ENCODE data around the gene NEDD4. TPM values are rescaled to one million over a fixed set of nuclear protein-coding genes. Genes with fewer than 3 reads are reported as not detected.

Gene NEDD4
- total RNA-seq, 1 donor from 2014 or later = 12.6 TPM

- Mint-ChIP-seq H3K4me3 (no peak overlapping the region), H3K27me3 (ENCODE audit: insufficient read depth) (no peaks in the 10 kb centered on the region), H3K4me1 (ENCODE audit: low read depth) (peaks cover 5% of the 10 kb centered on the region), H3K9me3 (no peaks in the 10 kb centered on the region), H3K27ac (no peak overlapping the region), H3K36me3 (ENCODE audit: low read depth) (no peaks in the 10 kb centered on the region)
- intact Hi-C loops (cut with micrococcal nuclease) = no loop called here
- no peak for DNase-seq (ENCODE audit: low spot score)
These were observed 71.7 kb downstream of the NEDD4 start for GRCh38 chr15:55921744-55922143.

GRCh38 chr15:55917881-55918296, 75.5 kb downstream of the NEDD4 start:
- H3K9me3 Mint-ChIP-seq = no peaks in the 10 kb centered on the region
- H3K4me1 Mint-ChIP-seq (ENCODE audit: low read depth) = peaks cover 6% of the 10 kb centered on the region
- H3K27ac Mint-ChIP-seq = no peak overlapping the region
- H3K27me3 Mint-ChIP-seq (ENCODE audit: insufficient read depth) = no peaks in the 10 kb centered on the region
- DNase-seq (ENCODE audit: low spot score) = no peak
- H3K4me3 Mint-ChIP-seq = no peak overlapping the region
- H3K36me3 Mint-ChIP-seq (ENCODE audit: low read depth) = no peaks in the 10 kb centered on the region
- intact Hi-C loops (cut with micrococcal nuclease) = loop anchor here (5.0 to 10.0 kb wide), 3 partner anchors 131 to 327 kb away; partner anchors contain the start of gene RFX7

GRCh38 chr15:55916666-55917409, 76.6 kb downstream of the NEDD4 start:
- H3K27me3 Mint-ChIP-seq (ENCODE audit: insufficient read depth) = no peaks in the 10 kb centered on the region
- intact Hi-C loops (cut with micrococcal nuclease) = loop anchor here (5.0 to 10.0 kb wide), 3 partner anchors 130 to 328 kb away; partner anchors contain the start of gene RFX7
- H3K4me1 Mint-ChIP-seq (ENCODE audit: low read depth) = peaks cover 6% of the 10 kb centered on the region
- no peak overlapping the region for H3K27ac Mint-ChIP-seq
- no peak overlapping the region for H3K4me3 Mint-ChIP-seq
- DNase-seq (ENCODE audit: low spot score) = no peak
- H3K36me3 Mint-ChIP-seq (ENCODE audit: low read depth) = no peaks in the 10 kb centered on the region
- no peaks in the 10 kb centered on the region for H3K9me3 Mint-ChIP-seq

- Mint-ChIP-seq H3K27me3 (ENCODE audit: insufficient read depth) (no peaks in the 10 kb centered on the region), H3K9me3 (no peaks in the 10 kb centered on the region), H3K4me1 (ENCODE audit: low read depth) (peaks cover 6% of the 10 kb centered on the region), H3K27ac (no peak overlapping the region), H3K36me3 (ENCODE audit: low read depth) (no peaks in the 10 kb centered on the region), H3K4me3 (no peak overlapping the region)
- no peak for DNase-seq (ENCODE audit: low spot score)
- intact Hi-C loops (cut with micrococcal nuclease) = loop anchor here (5.0 to 10.0 kb wide), 3 partner anchors 129 to 329 kb away; partner anchors contain the start of gene RFX7
These were observed 77.4 kb downstream of the NEDD4 start for GRCh38 chr15:55915876-55916567.

DNA sequence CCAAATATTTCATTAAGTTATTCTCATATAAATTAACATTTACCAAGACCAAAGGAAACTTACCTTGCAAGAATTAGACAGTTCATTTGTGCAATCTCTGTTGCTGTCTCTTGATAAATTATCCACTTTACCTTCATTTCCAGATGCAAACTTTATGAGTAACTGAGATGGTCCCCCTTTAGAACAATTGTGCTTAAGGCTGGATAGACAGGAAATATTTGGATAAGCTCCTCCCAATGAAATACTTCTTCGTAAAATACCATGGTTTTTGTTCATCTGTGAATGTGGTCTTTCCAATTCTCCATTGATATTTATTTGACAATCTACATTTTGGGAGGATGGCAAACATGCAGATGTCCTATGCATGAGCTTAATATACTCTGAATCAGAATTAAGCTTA, 78.2 kb downstream of the NEDD4 start:
- Mint-ChIP-seq H3K4me3 (no peak overlapping the region), H3K36me3 (ENCODE audit: low read depth) (no peaks in the 10 kb centered on the region), H3K27ac (no peak overlapping the region), H3K9me3 (no peaks in the 10 kb centered on the region), H3K4me1 (ENCODE audit: low read depth) (peaks cover 6% of the 10 kb centered on the region), H3K27me3 (ENCODE audit: insufficient read depth) (no peaks in the 10 kb centered on the region)
- intact Hi-C loops (cut with micrococcal nuclease) = loop anchor here (5.0 to 10.0 kb wide), 3 partner anchors 128 to 330 kb away; partner anchors contain the start of gene RFX7
- DNase-seq (ENCODE audit: low spot score) = no peak

DNA sequence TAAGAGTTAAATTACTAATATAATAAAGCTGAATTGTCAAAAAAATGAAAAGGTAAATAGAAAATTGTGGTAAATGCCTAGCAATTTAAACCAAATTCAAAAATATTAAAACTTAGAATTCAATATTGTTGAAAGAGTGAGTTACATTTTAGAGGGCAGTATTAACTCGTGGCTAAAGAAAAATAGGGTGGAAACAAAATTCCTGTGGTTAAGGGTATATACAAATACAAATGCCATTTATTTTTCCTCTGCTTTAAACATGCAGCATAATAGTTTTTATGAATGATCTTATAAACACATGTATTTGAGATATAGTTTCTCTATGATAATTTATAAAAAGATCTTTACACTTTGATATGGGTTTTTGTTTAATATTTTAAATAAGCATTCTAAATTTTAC, 79.0 kb downstream of the NEDD4 start:
- no peaks in the 10 kb centered on the region for H3K9me3 Mint-ChIP-seq
- no peaks in the 10 kb centered on the region for H3K27me3 Mint-ChIP-seq (ENCODE audit: insufficient read depth)
- no peak for DNase-seq (ENCODE audit: low spot score)
- intact Hi-C loops (cut with micrococcal nuclease) = loop anchor here (10.0 kb wide), 1 partner anchor 330 kb away; the partner anchor contains the start of gene RFX7
- no peak overlapping the region for H3K4me3 Mint-ChIP-seq
- no peaks in the 10 kb centered on the region for H3K36me3 Mint-ChIP-seq (ENCODE audit: low read depth)
- H3K4me1 Mint-ChIP-seq (ENCODE audit: low read depth) = peaks cover 6% of the 10 kb centered on the region
- H3K27ac Mint-ChIP-seq = no peak overlapping the region

GRCh38 chr15:55912982-55913381, 80.4 kb downstream of the NEDD4 start:
- H3K27me3 Mint-ChIP-seq (ENCODE audit: insufficient read depth) = no peaks in the 10 kb centered on the region
- H3K27ac Mint-ChIP-seq = no peak overlapping the region
- H3K4me3 Mint-ChIP-seq = no peak overlapping the region

DNA sequence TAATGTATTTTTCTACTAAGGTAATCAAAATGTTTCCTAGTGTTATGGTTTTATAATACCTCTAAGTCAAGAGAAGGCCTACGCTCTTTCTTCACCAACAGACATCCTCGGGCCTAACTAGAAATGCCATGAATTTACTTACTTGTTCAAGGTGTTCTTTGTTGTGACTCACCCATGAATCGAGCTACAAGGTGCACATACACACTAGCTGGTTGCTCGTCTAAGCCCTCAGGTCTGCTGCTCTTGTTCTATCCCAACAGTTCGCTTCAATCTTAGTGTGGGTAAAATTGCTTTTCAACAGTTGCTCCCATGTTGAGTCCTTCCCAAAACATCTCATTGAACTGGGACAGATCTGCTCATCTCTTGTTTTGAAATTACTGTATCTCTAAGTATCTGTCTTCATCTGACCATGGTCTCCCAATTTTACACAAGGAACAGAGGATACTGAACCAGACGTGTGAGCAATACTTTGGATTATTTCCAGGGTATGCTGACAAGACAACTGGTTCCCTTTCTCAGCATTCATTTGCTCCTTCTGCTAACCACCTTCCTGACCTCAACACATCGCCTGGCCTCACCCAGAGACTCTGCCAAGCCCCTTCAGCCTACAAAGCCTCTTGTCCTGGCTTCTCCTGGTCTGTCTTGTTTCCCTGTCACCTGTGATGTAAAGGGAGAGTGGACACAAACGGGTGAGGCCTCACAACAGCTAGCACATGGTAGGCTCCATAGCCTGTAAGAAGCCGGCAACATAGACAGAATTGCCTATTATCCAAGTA, 84.2 kb downstream of the NEDD4 start:
- Mint-ChIP-seq H3K27me3 (ENCODE audit: insufficient read depth) (no peaks in the 10 kb centered on the region), H3K4me3 (no peak overlapping the region), H3K36me3 (ENCODE audit: low read depth) (no peaks in the 10 kb centered on the region), H3K4me1 (ENCODE audit: low read depth) (no peaks in the 10 kb centered on the region), H3K9me3 (no peaks in the 10 kb centered on the region), H3K27ac (no peak overlapping the region)
- intact Hi-C loops (cut with micrococcal nuclease) = no loop called here
- DNase-seq (ENCODE audit: low spot score) = no peak

More at GRCh38 chr15:55912982-55913381, 80.4 kb downstream of the NEDD4 start:
- intact Hi-C loops (cut with micrococcal nuclease) = loop anchor here (10.0 kb wide), 1 partner anchor 332 kb away; the partner anchor contains the start of gene RFX7
- Mint-ChIP-seq H3K9me3 (no peaks in the 10 kb centered on the region), H3K36me3 (ENCODE audit: low read depth) (no peaks in the 10 kb centered on the region), H3K4me1 (ENCODE audit: low read depth) (peaks cover 6% of the 10 kb centered on the region)
- no peak for DNase-seq (ENCODE audit: low spot score)

DNA sequence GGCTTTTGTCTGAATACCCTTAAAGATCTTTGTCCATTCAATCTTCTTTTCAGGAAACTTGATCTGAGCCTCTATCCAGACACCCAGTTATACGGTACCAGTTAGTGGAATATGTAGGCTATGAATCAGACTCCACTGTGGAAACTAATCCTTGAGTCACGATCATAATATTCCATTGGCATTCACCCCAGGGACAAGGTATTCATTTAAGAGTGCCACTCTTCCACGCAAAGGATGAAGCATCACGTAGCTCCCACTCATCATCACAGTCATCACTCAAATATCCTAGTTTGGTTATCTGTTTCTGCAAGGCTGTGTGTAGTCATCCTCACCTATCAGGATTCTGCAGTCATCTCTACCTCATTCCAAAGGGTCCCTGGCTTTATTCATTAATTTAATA, 85.6 kb downstream of the NEDD4 start:
- Mint-ChIP-seq H3K9me3 (no peaks in the 10 kb centered on the region), H3K4me1 (ENCODE audit: low read depth) (no peaks in the 10 kb centered on the region), H3K4me3 (no peak overlapping the region), H3K36me3 (ENCODE audit: low read depth) (no peaks in the 10 kb centered on the region), H3K27ac (no peak overlapping the region), H3K27me3 (ENCODE audit: insufficient read depth) (no peaks in the 10 kb centered on the region)
- no peak for DNase-seq (ENCODE audit: low spot score)
- intact Hi-C loops (cut with micrococcal nuclease) = no loop called here

GRCh38 chr15:55902981-55903380, 90.4 kb downstream of the NEDD4 start:
- Mint-ChIP-seq H3K27ac (no peak overlapping the region), H3K9me3 (no peaks in the 10 kb centered on the region), H3K4me3 (no peak overlapping the region), H3K27me3 (ENCODE audit: insufficient read depth) (no peaks in the 10 kb centered on the region), H3K4me1 (ENCODE audit: low read depth) (no peaks in the 10 kb centered on the region), H3K36me3 (ENCODE audit: low read depth) (no peaks in the 10 kb centered on the region)
- DNase-seq (ENCODE audit: low spot score) = no peak
- intact Hi-C loops (cut with micrococcal nuclease) = no loop called here

GRCh38 chr15:55900019-55900418, 93.4 kb downstream of the NEDD4 start:
- no peak overlapping the region for H3K4me3 Mint-ChIP-seq
- intact Hi-C loops (cut with micrococcal nuclease) = no loop called here

GRCh38 chr15:55899537-55899936, 93.9 kb downstream of the NEDD4 start:
- Mint-ChIP-seq H3K4me3 (no peak overlapping the region), H3K27ac (no peak overlapping the region), H3K27me3 (ENCODE audit: insufficient read depth) (no peaks in the 10 kb centered on the region), H3K36me3 (ENCODE audit: low read depth) (no peaks in the 10 kb centered on the region), H3K9me3 (no peaks in the 10 kb centered on the region), H3K4me1 (ENCODE audit: low read depth) (peaks cover under 1% of the 10 kb centered on the region)
- DNase-seq (ENCODE audit: low spot score) = no peak
- intact Hi-C loops (cut with micrococcal nuclease) = no loop called here

More at GRCh38 chr15:55900019-55900418, 93.4 kb downstream of the NEDD4 start:
- Mint-ChIP-seq H3K4me1 (ENCODE audit: low read depth) (no peaks in the 10 kb centered on the region), H3K27me3 (ENCODE audit: insufficient read depth) (no peaks in the 10 kb centered on the region), H3K36me3 (ENCODE audit: low read depth) (no peaks in the 10 kb centered on the region), H3K27ac (no peak overlapping the region), H3K9me3 (no peaks in the 10 kb centered on the region)
- no peak for DNase-seq (ENCODE audit: low spot score)
